Stimulated activated CD8-positive, alpha-beta memory T cell treated with anti-CD3 and anti-CD28 coated beads, Interleukin-7, amount 100 ng/mL, for 24 hours (primary cell): Measurements from ENCODE around the gene MACIR.

Experiments
- DNase-seq: peaks from one replicate; pipeline ENCODE4 v3.0.0-alpha.2; 2020; ENCODE audit warnings: low read depth

MACIR gene

DNA sequence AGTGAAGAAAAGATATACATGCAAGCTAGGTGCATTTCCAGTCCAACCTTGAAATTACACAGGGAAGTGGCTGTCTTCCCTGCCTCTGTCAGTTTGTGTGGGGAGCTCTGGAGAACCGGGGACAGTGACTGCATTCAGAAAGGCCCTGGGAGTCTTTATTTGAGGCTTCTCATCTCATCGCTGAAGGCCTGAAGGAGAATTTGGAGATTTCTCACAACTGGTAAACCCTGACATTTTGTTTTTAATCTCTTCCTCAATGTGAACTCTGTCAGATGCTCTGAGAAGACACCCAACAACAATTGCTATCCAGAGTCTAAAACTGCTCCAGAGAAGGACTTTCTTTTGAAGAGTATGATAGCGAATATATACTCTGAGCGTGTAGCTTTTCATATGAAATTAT lies 33.0 kb downstream of the MACIR start:
- no peak for DNase-seq

- DNase-seq, result no peak
Observed at GRCh38 chr5:103293099-103293498, 34.5 kb downstream of the MACIR start.

DNA sequence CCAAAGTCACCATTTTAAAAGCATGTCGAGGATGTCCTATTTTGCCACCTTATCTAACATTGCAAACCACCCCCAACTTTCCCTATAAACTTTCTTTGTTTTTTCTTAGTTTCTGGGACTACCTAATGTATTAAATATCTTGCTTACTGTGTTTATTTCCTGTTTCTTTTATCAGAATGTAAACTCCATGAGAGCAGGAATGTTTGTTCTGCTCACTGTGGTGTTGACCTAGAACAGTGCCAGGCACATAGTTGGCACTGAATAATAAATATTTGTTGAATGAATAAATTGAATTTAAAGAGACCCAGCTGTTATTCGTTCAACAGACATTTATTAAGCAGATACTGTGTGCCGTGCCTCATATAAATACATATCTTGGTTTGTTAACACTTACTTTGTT lies 35.2 kb downstream of the MACIR start:
- DNase-seq, result no peak

DNA sequence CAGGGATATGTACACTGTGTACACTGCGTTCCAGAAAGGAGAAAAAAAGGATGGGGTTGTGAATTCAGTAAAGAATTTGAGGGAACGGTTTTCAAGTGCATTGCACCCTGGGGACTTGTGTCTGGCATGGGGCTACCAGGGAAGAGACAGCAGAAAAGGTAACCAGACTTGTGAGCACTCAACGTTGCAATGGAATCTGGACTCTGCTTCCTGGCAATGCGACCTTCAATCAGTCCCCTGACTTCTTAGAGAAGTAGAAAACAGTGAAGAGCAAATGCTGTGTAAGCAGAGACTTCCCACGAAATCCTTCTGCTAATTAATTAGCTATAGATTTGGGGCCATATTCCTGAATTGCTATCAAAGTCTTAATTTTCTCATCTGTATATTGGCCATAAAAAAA lies 36.3 kb downstream of the MACIR start:
- DNase-seq, result no peak

GRCh38 chr5:103295424-103295823 lies 36.9 kb downstream of the MACIR start:
- no peak for DNase-seq

DNA sequence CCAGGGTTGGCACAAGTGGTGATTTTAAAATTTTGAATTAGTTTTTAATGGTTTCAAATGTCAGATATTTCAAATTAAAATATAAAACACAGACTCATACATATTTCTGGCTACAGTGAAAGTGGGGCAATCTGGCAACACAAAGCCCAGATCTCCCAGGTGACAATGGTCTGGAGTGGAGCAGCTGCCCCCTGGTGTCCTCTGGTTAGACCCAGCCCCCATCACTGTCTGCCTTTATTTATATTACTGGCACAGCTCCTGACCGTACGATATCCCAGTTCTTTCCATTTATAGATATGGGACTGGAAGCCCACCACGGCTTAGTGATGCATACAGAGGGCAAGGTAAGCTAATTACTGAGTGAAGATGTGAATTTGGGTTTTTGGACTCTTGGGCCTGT lies 37.3 kb downstream of the MACIR start:
- DNase-seq, result no peak

DNA sequence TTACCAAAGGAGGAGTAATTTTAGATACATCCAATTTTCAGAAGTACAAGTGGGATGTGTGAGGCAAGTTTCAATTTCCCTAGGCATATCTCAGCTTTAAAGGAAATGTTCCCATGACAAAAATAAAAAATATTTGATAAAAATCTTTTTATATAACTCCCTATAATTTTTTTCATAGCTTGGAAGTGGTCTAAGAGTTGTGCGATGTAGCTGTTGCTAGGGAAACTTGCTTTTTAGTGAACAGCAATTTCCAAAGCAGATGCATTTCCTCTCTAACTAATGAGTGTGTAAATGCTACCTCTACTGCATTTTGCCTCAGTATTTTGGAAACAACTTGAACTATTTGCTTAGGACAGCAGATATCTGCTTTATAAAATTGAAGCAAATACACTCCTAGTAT lies 39.6 kb downstream of the MACIR start:
- DNase-seq, result no peak

DNA sequence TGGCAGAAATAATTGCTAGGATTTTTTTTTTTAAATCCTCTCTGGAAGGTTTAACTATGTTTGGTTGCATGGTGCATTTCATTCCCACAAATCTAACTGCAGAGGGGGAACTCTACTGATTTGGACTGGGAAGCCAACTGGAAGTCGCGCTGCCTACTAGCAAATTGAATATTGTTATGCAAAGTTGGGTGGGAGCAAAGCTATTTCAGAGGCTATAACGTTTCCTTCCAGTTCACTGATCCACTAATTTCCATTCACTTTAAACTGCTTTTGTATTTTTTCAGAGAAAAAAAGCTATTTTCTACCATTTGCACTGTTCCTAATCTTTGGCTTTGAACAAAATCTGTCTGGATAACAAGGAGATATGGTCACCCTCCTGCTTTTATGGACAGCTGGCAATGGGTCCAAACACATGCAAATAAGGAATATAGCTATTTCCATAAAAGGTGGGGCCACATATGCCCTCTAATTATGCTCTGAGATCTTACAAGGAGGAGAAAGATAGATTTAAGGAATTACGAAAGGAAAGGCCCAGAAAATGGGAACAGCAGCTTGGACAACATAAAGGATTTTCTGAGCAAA lies 40.1 kb downstream of the MACIR start:
- no peak for DNase-seq

DNA sequence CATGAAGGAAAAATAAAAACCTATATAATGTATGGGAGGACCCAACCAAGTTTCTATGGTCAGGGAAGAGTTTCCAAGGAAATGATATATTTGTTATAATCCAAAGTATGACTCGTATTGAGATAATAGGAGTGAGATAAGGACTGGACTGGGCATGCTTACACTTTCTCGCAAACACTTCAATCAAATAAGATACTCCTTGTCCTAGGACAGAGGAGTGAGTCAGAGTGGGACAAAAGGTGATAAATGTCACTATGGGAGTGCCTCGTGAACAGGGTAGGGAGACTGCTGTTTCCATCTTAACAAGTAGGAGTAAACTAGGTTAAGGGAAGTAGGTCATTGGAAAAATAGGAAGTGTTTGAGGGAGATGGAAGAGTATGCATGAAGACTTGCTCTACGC lies 47.2 kb downstream of the MACIR start:
- no peak for DNase-seq

GRCh38 chr5:103307470-103307869 lies 48.9 kb downstream of the MACIR start:
- DNase-seq, result no peak

DNA sequence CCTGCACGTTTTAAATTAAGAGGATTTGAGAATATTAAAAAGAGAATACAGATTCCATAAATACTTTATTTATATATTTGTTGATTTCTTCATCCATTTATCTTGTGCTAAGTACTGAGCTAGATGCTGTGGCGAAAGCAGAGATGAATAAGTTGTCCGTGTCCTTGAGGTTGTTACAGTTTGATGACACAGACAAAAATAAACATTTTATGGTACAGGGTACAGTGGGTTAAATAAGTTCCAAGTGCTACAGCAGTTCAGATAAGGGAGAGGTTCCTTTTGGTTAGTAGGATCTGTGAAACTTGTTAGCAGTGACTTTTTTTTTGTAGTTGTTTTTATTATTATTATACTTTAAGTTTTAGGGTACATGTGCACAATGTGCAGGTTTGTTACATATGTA lies 50.2 kb downstream of the MACIR start:
- DNase-seq, result no peak

DNA sequence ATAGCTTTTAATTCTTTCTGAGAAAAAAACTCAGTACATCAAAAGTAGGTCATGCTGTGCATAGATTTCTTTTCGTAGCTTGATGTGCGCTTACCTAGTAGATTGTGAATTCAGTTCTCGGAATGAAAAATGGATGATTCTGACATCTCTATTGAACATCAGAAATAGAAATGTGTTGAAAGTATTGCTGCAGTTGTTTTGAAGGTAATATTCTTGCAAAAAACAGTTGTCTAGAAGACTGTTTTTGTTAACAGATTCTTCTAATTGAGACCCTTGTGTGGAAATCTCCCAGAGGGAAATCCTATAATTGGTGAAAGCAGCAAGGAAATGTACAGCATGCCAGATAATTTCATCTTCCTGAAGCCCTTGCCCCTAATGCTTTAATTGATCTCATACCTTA lies 54.5 kb downstream of the MACIR start:
- DNase-seq, result no peak

DNA sequence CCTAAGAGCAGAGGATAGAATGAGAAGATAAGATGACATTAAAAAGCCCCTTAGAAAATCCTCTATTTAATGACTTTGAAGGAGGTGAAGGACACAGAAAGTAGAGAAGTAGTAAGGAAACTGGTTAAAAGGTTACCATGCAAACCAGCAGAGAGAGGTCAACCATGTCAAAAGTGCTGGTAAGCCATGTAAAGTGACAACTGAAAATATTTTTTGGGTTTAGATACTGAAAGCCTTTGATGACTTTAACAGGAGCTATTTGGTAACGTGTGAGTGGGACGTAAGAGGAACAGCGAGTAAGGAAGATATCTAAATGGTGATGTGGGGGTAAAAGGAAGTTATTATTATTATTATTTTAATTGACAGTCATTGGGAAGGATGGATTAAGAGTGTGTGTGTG lies 56.9 kb downstream of the MACIR start:
- DNase-seq, result no peak

DNA sequence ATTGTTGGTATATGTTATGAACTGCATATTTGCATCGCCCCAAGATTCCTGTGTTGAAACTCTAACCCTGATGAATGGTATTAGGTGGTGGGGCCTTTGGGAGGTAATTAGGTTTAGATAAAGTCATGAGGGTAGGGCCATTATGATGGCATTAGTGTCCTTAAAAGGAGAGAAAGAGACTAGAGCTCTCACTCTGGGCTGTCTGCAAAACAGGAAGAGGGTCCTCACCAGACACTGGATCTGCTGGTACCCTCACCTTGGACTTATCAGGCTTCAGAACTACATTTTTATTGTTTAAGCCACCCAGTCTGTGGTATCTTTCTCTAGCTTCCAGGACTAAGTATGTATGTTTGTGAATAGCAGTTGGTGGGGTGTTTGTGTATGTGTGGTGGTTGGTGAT lies 68.9 kb downstream of the MACIR start:
- no peak for DNase-seq

DNA sequence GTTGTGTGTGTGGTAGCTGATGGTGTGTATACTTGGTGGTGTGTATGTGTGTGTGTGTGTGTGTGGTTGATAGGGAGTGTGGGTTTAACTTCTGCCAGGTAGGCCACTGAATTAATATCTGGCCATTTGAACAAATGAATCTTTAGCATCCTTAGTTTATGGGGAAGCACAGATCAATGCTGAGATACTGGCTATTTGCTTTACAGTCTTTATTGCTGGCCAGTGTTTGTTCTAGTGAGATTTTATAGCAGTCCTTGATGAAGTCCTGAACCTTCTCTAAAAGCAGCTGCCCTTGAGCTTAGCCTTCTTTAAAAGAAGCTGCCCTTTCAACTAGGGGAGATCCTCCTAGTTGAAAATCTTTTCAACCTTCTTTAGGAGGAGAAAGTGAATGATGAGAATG lies 69.3 kb downstream of the MACIR start:
- DNase-seq, result no peak
